Cerebellar cortex (tissue), 1 donor: ENCODE measurements around the gene SDR9C7.

ENCODE experiments used
- DNase-seq: peaks from one replicate; pipeline ENCODE4 v3.0.0-alpha.2; 2015; ENCODE audit warnings: low spot score

The SDR9C7 gene

GRCh38 chr12:56877195-56878009, 56.8 kb downstream of the SDR9C7 start:
- no peak for DNase-seq

GRCh38 chr12:56874821-56875220, 59.4 kb downstream of the SDR9C7 start:
- DNase-seq = no peak

GRCh38 chr12:56873382-56873781, 60.8 kb downstream of the SDR9C7 start:
- DNase-seq = no peak
